ENCODE measurements around the gene LNX1. TPM values are rescaled to one million over a fixed set of nuclear protein-coding genes. Genes with fewer than 3 reads are reported as not detected.
A peak's percentile ranks its signal among the peaks of the same experiment; 100 is the strongest.

Gene LNX1
- total RNA-seq, 1 experiment from 2014 or later, result 4.2 TPM

DNA sequence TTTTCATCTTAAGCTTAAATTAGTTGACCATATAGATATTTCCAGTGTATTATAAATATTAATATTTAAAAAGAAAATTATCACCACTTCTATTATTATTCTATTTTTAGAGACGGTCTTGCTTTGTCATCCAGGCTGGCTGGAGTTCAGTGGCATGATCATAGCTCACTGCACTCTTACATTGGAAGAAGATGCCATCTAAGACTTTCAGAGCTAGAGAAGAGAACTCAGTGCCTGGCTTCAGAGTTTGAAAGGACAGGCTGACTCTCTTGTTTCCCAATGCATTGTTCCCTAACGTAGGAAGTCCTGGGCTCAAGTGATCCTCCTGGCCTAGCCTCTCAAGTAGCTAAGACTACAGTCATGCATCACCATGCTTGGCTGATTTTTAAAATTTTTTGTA lies 137.9 kb downstream of the LNX1 start:
- CTCF ChIA-PET, result no interaction called here
- Mint-ChIP-seq H3K27me3 (ENCODE audit: unreplicated experiment) (no peaks in the 10 kb centered on the region), H3K36me3 (ENCODE audit: insufficient read depth, unreplicated experiment) (peaks cover 7% of the 10 kb centered on the region), H3K27ac (ENCODE audit: unreplicated experiment) (no peak overlapping the region), H3K4me3 (ENCODE audit: low read depth, unreplicated experiment) (no peak overlapping the region), H3K4me1 (ENCODE audit: low read depth, unreplicated experiment) (peaks cover 13% of the 10 kb centered on the region), H3K9me3 (ENCODE audit: low read depth, unreplicated experiment) (no peaks in the 10 kb centered on the region)
- DNase-seq, result no peak
- TF ChIP-seq, protein P1, sequence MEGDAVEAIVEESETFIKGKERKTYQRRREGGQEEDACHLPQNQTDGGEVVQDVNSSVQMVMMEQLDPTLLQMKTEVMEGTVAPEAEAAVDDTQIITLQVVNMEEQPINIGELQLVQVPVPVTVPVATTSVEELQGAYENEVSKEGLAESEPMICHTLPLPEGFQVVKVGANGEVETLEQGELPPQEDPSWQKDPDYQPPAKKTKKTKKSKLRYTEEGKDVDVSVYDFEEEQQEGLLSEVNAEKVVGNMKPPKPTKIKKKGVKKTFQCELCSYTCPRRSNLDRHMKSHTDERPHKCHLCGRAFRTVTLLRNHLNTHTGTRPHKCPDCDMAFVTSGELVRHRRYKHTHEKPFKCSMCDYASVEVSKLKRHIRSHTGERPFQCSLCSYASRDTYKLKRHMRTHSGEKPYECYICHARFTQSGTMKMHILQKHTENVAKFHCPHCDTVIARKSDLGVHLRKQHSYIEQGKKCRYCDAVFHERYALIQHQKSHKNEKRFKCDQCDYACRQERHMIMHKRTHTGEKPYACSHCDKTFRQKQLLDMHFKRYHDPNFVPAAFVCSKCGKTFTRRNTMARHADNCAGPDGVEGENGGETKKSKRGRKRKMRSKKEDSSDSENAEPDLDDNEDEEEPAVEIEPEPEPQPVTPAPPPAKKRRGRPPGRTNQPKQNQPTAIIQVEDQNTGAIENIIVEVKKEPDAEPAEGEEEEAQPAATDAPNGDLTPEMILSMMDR (IDR thresholded peaks at IDR 0.05; ENCODE audit: unreplicated experiment), result no peak
- BruUV-seq (replicated peaks), result no TSS peak
- intact Hi-C loops (cut with micrococcal nuclease; ENCODE audit: unreplicated experiment), result loop anchor here (10.0 kb wide), 1 partner anchor 129 kb away; no protein-coding TSS in a partner anchor

DNA sequence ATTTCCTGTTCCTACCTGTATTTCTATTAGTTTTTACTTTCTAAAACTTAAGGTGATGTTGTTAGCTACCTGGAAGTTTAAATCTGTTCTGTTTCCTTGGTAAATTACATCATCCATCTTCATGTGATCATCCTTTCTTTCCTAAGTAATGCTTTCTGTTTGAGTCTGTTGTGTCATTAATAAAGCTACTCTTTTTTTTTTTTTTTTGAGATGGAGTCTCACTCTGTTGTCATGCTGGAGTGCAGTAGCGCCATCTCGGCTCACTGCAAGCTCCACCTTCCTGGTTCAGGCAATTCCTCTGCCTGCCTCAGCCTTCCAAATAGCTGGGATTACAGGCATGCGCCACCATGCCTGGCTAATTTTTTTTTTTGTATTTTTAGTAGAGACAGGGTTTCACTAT lies 140.5 kb downstream of the LNX1 start:
- TF ChIP-seq, protein P1 (IDR thresholded peaks at IDR 0.05; ENCODE audit: unreplicated experiment), result no peak
- Mint-ChIP-seq H3K27ac (ENCODE audit: unreplicated experiment) (no peak overlapping the region), H3K4me3 (ENCODE audit: low read depth, unreplicated experiment) (no peak overlapping the region), H3K4me1 (ENCODE audit: low read depth, unreplicated experiment) (peaks cover 9% of the 10 kb centered on the region), H3K36me3 (ENCODE audit: insufficient read depth, unreplicated experiment) (peaks cover 5% of the 10 kb centered on the region), H3K27me3 (ENCODE audit: unreplicated experiment) (no peaks in the 10 kb centered on the region), H3K9me3 (ENCODE audit: low read depth, unreplicated experiment) (no peaks in the 10 kb centered on the region)
- intact Hi-C loops (cut with micrococcal nuclease; ENCODE audit: unreplicated experiment), result loop anchor here (10.0 kb wide), 1 partner anchor 126 kb away; no protein-coding TSS in a partner anchor
- DNase-seq, result no peak
- BruUV-seq (replicated peaks), result no TSS peak
- CTCF ChIA-PET, result interaction anchor here (0.6 to 0.7 kb wide), 2 partner anchors 20 to 1869 kb away, joined by 5 to 7 read pairs; no protein-coding TSS in a partner anchor

DNA sequence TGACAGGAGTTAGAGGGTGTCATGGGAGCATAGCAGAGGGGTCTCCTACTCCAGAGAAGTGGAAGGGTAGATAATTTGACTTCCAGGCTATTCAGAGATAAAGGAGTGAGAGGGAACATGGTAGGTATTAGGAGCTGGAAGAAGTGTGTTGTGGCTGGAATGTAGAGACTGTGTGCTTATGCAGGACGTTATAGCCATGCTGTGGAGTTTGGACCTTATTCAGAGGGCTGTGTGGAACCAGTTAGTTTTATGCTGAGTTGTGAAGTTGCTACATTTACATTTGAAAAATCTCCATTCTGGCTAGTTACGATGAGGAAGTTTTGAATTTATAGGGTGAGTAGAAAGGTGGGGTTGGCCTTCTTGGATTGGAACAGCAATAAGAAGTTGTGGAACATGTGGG lies 146.3 kb downstream of the LNX1 start:
- intact Hi-C loops (cut with micrococcal nuclease; ENCODE audit: unreplicated experiment), result no loop called here
- H3K9me3 Mint-ChIP-seq (ENCODE audit: low read depth, unreplicated experiment), result no peaks in the 10 kb centered on the region

DNA sequence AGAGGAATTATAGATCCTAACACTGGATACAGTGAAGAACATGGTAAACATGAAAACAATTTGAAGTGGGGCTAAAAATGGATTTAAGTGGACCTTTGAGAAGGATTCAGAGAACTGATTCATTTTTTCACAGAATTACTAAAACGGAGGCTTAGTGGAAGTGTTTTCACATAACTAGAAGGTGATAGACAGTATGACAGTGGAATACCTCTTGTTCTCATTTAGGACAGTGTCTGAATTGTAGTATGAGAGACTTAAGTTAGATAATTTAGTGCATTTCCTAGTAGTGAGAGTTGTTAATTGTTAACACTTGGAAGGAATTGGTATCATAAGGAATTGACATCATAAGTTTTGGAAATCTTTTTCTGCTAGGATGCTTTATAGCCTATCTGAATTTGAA lies 149.7 kb downstream of the LNX1 start:
- H3K27ac Mint-ChIP-seq (ENCODE audit: unreplicated experiment), result no peak overlapping the region

More for the DNA sequence above, 146.3 kb downstream of the LNX1 start:
- Mint-ChIP-seq H3K4me1 (ENCODE audit: low read depth, unreplicated experiment) (no peaks in the 10 kb centered on the region), H3K27ac (ENCODE audit: unreplicated experiment) (peak overlapping the region; percentile 36), H3K27me3 (ENCODE audit: unreplicated experiment) (no peaks in the 10 kb centered on the region), H3K4me3 (ENCODE audit: low read depth, unreplicated experiment) (no peak overlapping the region), H3K36me3 (ENCODE audit: insufficient read depth, unreplicated experiment) (peaks cover 4% of the 10 kb centered on the region)
- no peak for DNase-seq
- CTCF ChIA-PET, result no interaction called here
- TF ChIP-seq, protein P1 (IDR thresholded peaks at IDR 0.05; ENCODE audit: unreplicated experiment), result no peak
- BruUV-seq (replicated peaks), result no TSS peak

More for the DNA sequence above, 149.7 kb downstream of the LNX1 start:
- Mint-ChIP-seq H3K4me1 (ENCODE audit: low read depth, unreplicated experiment) (no peaks in the 10 kb centered on the region), H3K4me3 (ENCODE audit: low read depth, unreplicated experiment) (no peak overlapping the region), H3K27me3 (ENCODE audit: unreplicated experiment) (no peaks in the 10 kb centered on the region), H3K9me3 (ENCODE audit: low read depth, unreplicated experiment) (no peaks in the 10 kb centered on the region), H3K36me3 (ENCODE audit: insufficient read depth, unreplicated experiment) (peaks cover 4% of the 10 kb centered on the region)
- intact Hi-C loops (cut with micrococcal nuclease; ENCODE audit: unreplicated experiment), result no loop called here
- DNase-seq, result no peak
- TF ChIP-seq, protein P1 (IDR thresholded peaks at IDR 0.05; ENCODE audit: unreplicated experiment), result no peak
- CTCF ChIA-PET, result no interaction called here
- BruUV-seq (replicated peaks), result no TSS peak

Measured in Calu3 (cell line).